Stimulated activated naive CD8-positive, alpha-beta T cell treated with anti-CD3 and anti-CD28 coated beads, Interleukin-15, Interleukin-2, amounts not matched to agents 100 ng/mL and 50 ng/mL, for 24 hours (primary cell): ENCODE data around the gene FOCAD.
A peak's percentile ranks its signal among the peaks of the same experiment; 100 is the strongest.
"Not testable (repeated sequence)": the region's sequence is repeated elsewhere in the genome, so short reads cannot be mapped to it uniquely, and the experiment has no call there.

Experiments used
- H3K27ac Mint-ChIP-seq: one replicate; pipeline ENCODE4 v1.8.0; 2021; ENCODE audit warnings: mild to moderate bottlenecking, mixed read lengths
- H3K27me3 Mint-ChIP-seq: one replicate; pipeline ENCODE4 v1.8.0; 2021; ENCODE audit warnings: mixed read lengths
- H3K36me3 Mint-ChIP-seq: one replicate; pipeline ENCODE4 v1.8.0; 2021; ENCODE audit warnings: low read depth, mixed read lengths
- H3K4me1 Mint-ChIP-seq: one replicate; pipeline ENCODE4 v1.8.0; 2021; ENCODE audit warnings: low read depth, mixed read lengths
- H3K4me3 Mint-ChIP-seq: one replicate; pipeline ENCODE4 v1.8.0; 2021; ENCODE audit warnings: mild to moderate bottlenecking, mixed read lengths
- H3K9me3 Mint-ChIP-seq: one replicate; pipeline ENCODE4 v1.8.0; 2021; ENCODE audit warnings: mixed read lengths

Gene FOCAD

GRCh38 chr9:20684035-20684874, at the start of gene FOCAD:
Gene FOCAD, plus strand, starts transcription at chr9:20684259. Its CDS starts 31,095 bp downstream, at chr9:20715354.
- H3K36me3 Mint-ChIP-seq, result no peaks in the 10 kb centered on the region
- H3K9me3 Mint-ChIP-seq, result no peaks in the 10 kb centered on the region
- peak within 1 kb of the TSS; percentile 87 for H3K27ac Mint-ChIP-seq
- H3K27me3 Mint-ChIP-seq, result no peaks in the 10 kb centered on the region
- H3K4me3 Mint-ChIP-seq, result peak within 1 kb of the TSS; percentile 93
- H3K4me1 Mint-ChIP-seq, result peaks cover 28% of the 10 kb centered on the region

GRCh38 chr9:20634895-20635294, 49.2 kb upstream of the FOCAD start:
- H3K4me1 Mint-ChIP-seq, result peaks cover 3% of the 10 kb centered on the region

GRCh38 chr9:20636888-20637440, 47.1 kb upstream of the FOCAD start:
- Mint-ChIP-seq H3K4me3 (no peak overlapping the region), H3K27ac (no peak overlapping the region), H3K9me3 (no peaks in the 10 kb centered on the region), H3K36me3 (no peaks in the 10 kb centered on the region), H3K4me1 (peaks cover 14% of the 10 kb centered on the region), H3K27me3 (peaks cover 20% of the 10 kb centered on the region)

More at GRCh38 chr9:20634895-20635294, 49.2 kb upstream of the FOCAD start:
- H3K9me3 Mint-ChIP-seq, result no peaks in the 10 kb centered on the region
- H3K4me3 Mint-ChIP-seq, result no peak overlapping the region
- H3K36me3 Mint-ChIP-seq, result no peaks in the 10 kb centered on the region
- peaks cover 24% of the 10 kb centered on the region for H3K27me3 Mint-ChIP-seq
- H3K27ac Mint-ChIP-seq, result no peak overlapping the region

- Mint-ChIP-seq H3K4me1 (peaks cover 14% of the 10 kb centered on the region), H3K27me3 (peaks cover 24% of the 10 kb centered on the region), H3K4me3 (peak overlapping the region; percentile 53), H3K27ac (peak overlapping the region; percentile 75), H3K9me3 (no peaks in the 10 kb centered on the region), H3K36me3 (no peaks in the 10 kb centered on the region)
These were observed 43.5 kb upstream of the FOCAD start for GRCh38 chr9:20640331-20641187.

- Mint-ChIP-seq H3K36me3 (no peaks in the 10 kb centered on the region), H3K4me1 (peaks cover 14% of the 10 kb centered on the region), H3K4me3 (no peak overlapping the region), H3K27me3 (peaks cover 28% of the 10 kb centered on the region), H3K27ac (no peak overlapping the region), H3K9me3 (no peaks in the 10 kb centered on the region)
These were observed 42.0 kb upstream of the FOCAD start for GRCh38 chr9:20642045-20642444.

- no peak overlapping the region for H3K4me3 Mint-ChIP-seq
- H3K36me3 Mint-ChIP-seq, result no peaks in the 10 kb centered on the region
- H3K27me3 Mint-ChIP-seq, result peaks cover 32% of the 10 kb centered on the region
- H3K4me1 Mint-ChIP-seq, result peaks cover 14% of the 10 kb centered on the region
- H3K9me3 Mint-ChIP-seq, result no peaks in the 10 kb centered on the region
- H3K27ac Mint-ChIP-seq, result no peak overlapping the region
These were observed 40.4 kb upstream of the FOCAD start for GRCh38 chr9:20643660-20644059.

- Mint-ChIP-seq H3K27me3 (peaks cover 32% of the 10 kb centered on the region), H3K36me3 (no peaks in the 10 kb centered on the region), H3K4me3 (no peak overlapping the region), H3K4me1 (no peaks in the 10 kb centered on the region), H3K9me3 (no peaks in the 10 kb centered on the region), H3K27ac (no peak overlapping the region)
These were observed 37.4 kb upstream of the FOCAD start for GRCh38 chr9:20646656-20647055.

GRCh38 chr9:20649381-20649780, 34.7 kb upstream of the FOCAD start:
- no peak overlapping the region for H3K27ac Mint-ChIP-seq
- peaks cover 22% of the 10 kb centered on the region for H3K27me3 Mint-ChIP-seq
- H3K36me3 Mint-ChIP-seq, result no peaks in the 10 kb centered on the region
- no peak overlapping the region for H3K4me3 Mint-ChIP-seq
- H3K4me1 Mint-ChIP-seq, result no peaks in the 10 kb centered on the region
- no peaks in the 10 kb centered on the region for H3K9me3 Mint-ChIP-seq

- Mint-ChIP-seq H3K27ac (no peak overlapping the region), H3K9me3 (no peaks in the 10 kb centered on the region), H3K36me3 (no peaks in the 10 kb centered on the region), H3K4me3 (no peak overlapping the region), H3K27me3 (peaks cover 22% of the 10 kb centered on the region), H3K4me1 (no peaks in the 10 kb centered on the region)
These were observed 33.7 kb upstream of the FOCAD start for GRCh38 chr9:20650313-20650712.

- H3K27ac Mint-ChIP-seq, result no peak overlapping the region
- no peaks in the 10 kb centered on the region for H3K36me3 Mint-ChIP-seq
- H3K4me3 Mint-ChIP-seq, result no peak overlapping the region
- no peaks in the 10 kb centered on the region for H3K4me1 Mint-ChIP-seq
- peaks cover 21% of the 10 kb centered on the region for H3K27me3 Mint-ChIP-seq
- H3K9me3 Mint-ChIP-seq, result no peaks in the 10 kb centered on the region
These were observed 33.2 kb upstream of the FOCAD start for GRCh38 chr9:20650750-20651299.

- Mint-ChIP-seq H3K27ac (no peak overlapping the region), H3K4me3 (no peak overlapping the region), H3K9me3 (no peaks in the 10 kb centered on the region), H3K36me3 (no peaks in the 10 kb centered on the region), H3K27me3 (peaks cover 16% of the 10 kb centered on the region), H3K4me1 (no peaks in the 10 kb centered on the region)
These were observed 32.1 kb upstream of the FOCAD start for GRCh38 chr9:20651939-20652338.

- not testable (repeated sequence) for H3K9me3 Mint-ChIP-seq, H3K4me1 Mint-ChIP-seq, H3K27me3 Mint-ChIP-seq, H3K27ac Mint-ChIP-seq, H3K36me3 Mint-ChIP-seq
- peak overlapping the region; percentile 85 for H3K4me3 Mint-ChIP-seq
These were observed 25.8 kb upstream of the FOCAD start for GRCh38 chr9:20658246-20658667.

GRCh38 chr9:20658677-20659473, 25.2 kb upstream of the FOCAD start:
- H3K4me1 Mint-ChIP-seq, result no peaks in the 10 kb centered on the region
- no peaks in the 10 kb centered on the region for H3K36me3 Mint-ChIP-seq
- peak overlapping the region; percentile 85 for H3K4me3 Mint-ChIP-seq
- H3K9me3 Mint-ChIP-seq, result no peaks in the 10 kb centered on the region
- no peak overlapping the region for H3K27ac Mint-ChIP-seq
- H3K27me3 Mint-ChIP-seq, result peaks cover 9% of the 10 kb centered on the region

- no peaks in the 10 kb centered on the region for H3K36me3 Mint-ChIP-seq
- H3K9me3 Mint-ChIP-seq, result no peaks in the 10 kb centered on the region
- no peak overlapping the region for H3K27ac Mint-ChIP-seq
- H3K4me1 Mint-ChIP-seq, result no peaks in the 10 kb centered on the region
- H3K27me3 Mint-ChIP-seq, result peaks cover 5% of the 10 kb centered on the region
- no peak overlapping the region for H3K4me3 Mint-ChIP-seq
These were observed 24.5 kb upstream of the FOCAD start for GRCh38 chr9:20659474-20659967.
